H9 (cell line): Measurements from ENCODE around the gene COQ4. TPM values are rescaled to one million over a fixed set of nuclear protein-coding genes. Genes with fewer than 3 reads are reported as not detected.
"Not testable (repeated sequence)": the region's sequence is repeated elsewhere in the genome, so short reads cannot be mapped to it uniquely, and the experiment has no call there.

Experiments
- DNase-seq: peaks from one replicate; pipeline ENCODE4 v3.0.0-alpha.2; 2017
- H2AFZ ChIP-seq: one replicate; pipeline ENCODE4 v1.6.1; 2013; ENCODE audit warnings: mild to moderate bottlenecking, low read length, control low read depth, moderate library complexity
- H2AK5ac ChIP-seq: 2 replicates; pipeline ENCODE4 v1.6.1; 2013; ENCODE audit warnings: low read length, control low read depth, mixed read lengths; ENCODE audit not compliant: insufficient read length
- H2BK120ac ChIP-seq: one replicate; pipeline ENCODE4 v1.6.1; 2013; ENCODE audit warnings: low read depth, mild to moderate bottlenecking, low read length, control low read depth, inconsistent platforms; ENCODE audit not compliant: poor library complexity, severe bottlenecking
- H2BK12ac ChIP-seq: 2 replicates; pipeline ENCODE4 v1.6.1; 2013; ENCODE audit warnings: low read length, control low read depth, mixed read lengths, low read depth; ENCODE audit not compliant: insufficient read length
- H2BK15ac ChIP-seq: 2 replicates; pipeline ENCODE4 v1.6.1; 2013; ENCODE audit warnings: low read depth, low read length, control low read depth
- H2BK20ac ChIP-seq: one replicate; pipeline ENCODE4 v1.6.1; 2013; ENCODE audit warnings: low read depth, mild to moderate bottlenecking, low read length, control low read depth, inconsistent platforms; ENCODE audit not compliant: poor library complexity, severe bottlenecking
- H2BK5ac ChIP-seq: 2 replicates; pipeline ENCODE4 v1.6.1; 2013; ENCODE audit warnings: low read length, control low read depth, mixed read lengths; ENCODE audit not compliant: insufficient read length
- H3K14ac ChIP-seq: 2 replicates; pipeline ENCODE4 v1.6.1; 2013; ENCODE audit warnings: low read length, control low read depth; ENCODE audit not compliant: insufficient read depth
- H3K18ac ChIP-seq: 2 replicates; pipeline ENCODE4 v1.6.1; 2013; ENCODE audit warnings: low read depth, mild to moderate bottlenecking, mixed read lengths, low read length, control low read depth; ENCODE audit not compliant: insufficient read length
- H3K23ac ChIP-seq: 2 replicates; pipeline ENCODE4 v1.6.1; 2013; ENCODE audit warnings: low read length, control low read depth, mixed read lengths, low read depth; ENCODE audit not compliant: insufficient read length
- H3K23me2 ChIP-seq: 2 replicates; pipeline ENCODE4 v1.6.1; 2013; ENCODE audit warnings: low read depth, mild to moderate bottlenecking, mixed read lengths, low read length, control low read depth; ENCODE audit not compliant: insufficient read length, poor library complexity, severe bottlenecking
- H3K27ac ChIP-seq: 2 replicates; pipeline ENCODE4 v1.5.1; 2013; ENCODE audit warnings: low read length, control low read depth, mixed read lengths, low read depth; ENCODE audit not compliant: insufficient read length
- H3K27me3 ChIP-seq: 2 replicates; pipeline ENCODE4 v1.6.1; 2013; ENCODE audit warnings: low read length, control low read depth, inconsistent platforms; ENCODE audit not compliant: insufficient read depth
- H3K4ac ChIP-seq: 2 replicates; pipeline ENCODE4 v1.6.1; 2013; ENCODE audit warnings: low read depth, mild to moderate bottlenecking, control low read depth, inconsistent platforms, low read length, moderate library complexity
- H3K4me1 ChIP-seq: 2 replicates; pipeline ENCODE4 v1.6.1; 2013; ENCODE audit warnings: low read length, control low read depth, inconsistent platforms; ENCODE audit not compliant: insufficient read depth
- H3K4me2 ChIP-seq: 2 replicates; pipeline ENCODE4 v1.6.1; 2013; ENCODE audit warnings: low read length, control low read depth, mixed read lengths; ENCODE audit not compliant: insufficient read length, insufficient read depth
- H3K56ac ChIP-seq: 2 replicates; pipeline ENCODE4 v1.6.1; 2013; ENCODE audit warnings: low read depth, mild to moderate bottlenecking, mixed read lengths, low read length, control low read depth; ENCODE audit not compliant: insufficient read length
- H3K79me1 ChIP-seq: 2 replicates; pipeline ENCODE4 v1.6.1; 2013; ENCODE audit warnings: low read depth, mild to moderate bottlenecking, moderate library complexity, low read length, control low read depth, inconsistent platforms; ENCODE audit not compliant: insufficient read depth, poor library complexity, severe bottlenecking
- H3K79me2 ChIP-seq: 2 replicates; pipeline ENCODE4 v1.6.1; 2013; ENCODE audit warnings: low read length, control low read depth, inconsistent platforms; ENCODE audit not compliant: insufficient read depth
- H3K9ac ChIP-seq: 2 replicates; pipeline ENCODE4 v1.6.1; 2013; ENCODE audit warnings: low read length, control low read depth, mixed read lengths; ENCODE audit not compliant: insufficient read length; ENCODE audit errors: extremely low read depth
- H3K9me3 ChIP-seq: one replicate; pipeline ENCODE4 v1.6.1; 2013; ENCODE audit warnings: low read depth, low read length, inconsistent platforms; ENCODE audit not compliant: control insufficient read depth
- H3T11ph ChIP-seq: one replicate; pipeline ENCODE4 v1.6.1; 2013; ENCODE audit warnings: mild to moderate bottlenecking, low read length, control low read depth, inconsistent platforms
- H4K20me1 ChIP-seq: one replicate; pipeline ENCODE4 v1.6.1; 2013; ENCODE audit not compliant: control insufficient read depth, insufficient read length, insufficient read depth
- H4K5ac ChIP-seq: 2 replicates; pipeline ENCODE4 v1.6.1; 2013; ENCODE audit warnings: low read depth, mild to moderate bottlenecking, mixed read lengths, low read length, control low read depth; ENCODE audit not compliant: insufficient read length
- H4K8ac ChIP-seq: replicated peaks from 2 replicates; pipeline ENCODE4 v1.6.1; 2013; ENCODE audit warnings: low read length, control low read depth, mixed read lengths, low read depth; ENCODE audit not compliant: insufficient read length
- H4K91ac ChIP-seq: 2 replicates; pipeline ENCODE4 v1.6.1; 2013; ENCODE audit warnings: low read depth, mild to moderate bottlenecking, moderate library complexity, mixed read lengths, low read length, control low read depth; ENCODE audit not compliant: insufficient read length
- H3K27ac Mint-ChIP-seq, 3 experiments: 2 replicates in 2 of 3; 3 replicates in 1 of 3; pipeline ENCODE4 v1.8.0; 2020 to 2021; ENCODE audit warnings: mixed read lengths in 3 of 3, mild to moderate bottlenecking in 1 of 3, moderate library complexity in 1 of 3
- H3K27me3 Mint-ChIP-seq: 2 replicates; pipeline ENCODE4 v1.8.0; 2021; ENCODE audit warnings: low read depth, mild to moderate bottlenecking, moderate library complexity, mixed read lengths
- H3K36me3 Mint-ChIP-seq, 3 experiments: 2 replicates in 2 of 3; 3 replicates in 1 of 3; pipeline ENCODE4 v1.8.0; 2020 to 2021; ENCODE audit warnings: low read depth in 3 of 3, mixed read lengths in 3 of 3; ENCODE audit not compliant: insufficient read depth in 1 of 3
- H3K4me1 Mint-ChIP-seq, 2 experiments: 2 replicates each; pipeline ENCODE4 v1.8.0; 2020; ENCODE audit warnings: mixed read lengths in 2 of 2
- H3K4me3 Mint-ChIP-seq, 2 experiments: 2 replicates in 1 of 2; 3 replicates in 1 of 2; pipeline ENCODE4 v1.8.0; 2020 to 2021; ENCODE audit warnings: mild to moderate bottlenecking in 2 of 2, mixed read lengths in 2 of 2, moderate library complexity in 1 of 2
- H3K9me3 Mint-ChIP-seq, 2 experiments: 2 replicates in 1 of 2; 3 replicates in 1 of 2; pipeline ENCODE4 v1.8.0; 2020; ENCODE audit warnings: mild to moderate bottlenecking in 2 of 2, mixed read lengths in 2 of 2, moderate library complexity in 1 of 2
- WGBS: extraction: QIAGEN DNeasy Blood & Tissue Kit; methylation state at CpG from one replicate; pipeline ENCODE4 v1.1.7; 2013; ENCODE audit warnings: missing lambda C conversion rate, low lambda C conversion rate, mixed read lengths; ENCODE audit not compliant: insufficient read length; ENCODE audit errors: extremely low coverage; 5-methylcytosine and 5-hydroxymethylcytosine counted together
- total RNA-seq: library from RNA; stranded (reverse); gene quantifications from 2 replicates; pipeline ENCODE4 v1.2.1, GENCODE V29; 2021

COQ4 gene
- total RNA-seq, 1 experiment from 2014 or later = 38.4 TPM

DNA sequence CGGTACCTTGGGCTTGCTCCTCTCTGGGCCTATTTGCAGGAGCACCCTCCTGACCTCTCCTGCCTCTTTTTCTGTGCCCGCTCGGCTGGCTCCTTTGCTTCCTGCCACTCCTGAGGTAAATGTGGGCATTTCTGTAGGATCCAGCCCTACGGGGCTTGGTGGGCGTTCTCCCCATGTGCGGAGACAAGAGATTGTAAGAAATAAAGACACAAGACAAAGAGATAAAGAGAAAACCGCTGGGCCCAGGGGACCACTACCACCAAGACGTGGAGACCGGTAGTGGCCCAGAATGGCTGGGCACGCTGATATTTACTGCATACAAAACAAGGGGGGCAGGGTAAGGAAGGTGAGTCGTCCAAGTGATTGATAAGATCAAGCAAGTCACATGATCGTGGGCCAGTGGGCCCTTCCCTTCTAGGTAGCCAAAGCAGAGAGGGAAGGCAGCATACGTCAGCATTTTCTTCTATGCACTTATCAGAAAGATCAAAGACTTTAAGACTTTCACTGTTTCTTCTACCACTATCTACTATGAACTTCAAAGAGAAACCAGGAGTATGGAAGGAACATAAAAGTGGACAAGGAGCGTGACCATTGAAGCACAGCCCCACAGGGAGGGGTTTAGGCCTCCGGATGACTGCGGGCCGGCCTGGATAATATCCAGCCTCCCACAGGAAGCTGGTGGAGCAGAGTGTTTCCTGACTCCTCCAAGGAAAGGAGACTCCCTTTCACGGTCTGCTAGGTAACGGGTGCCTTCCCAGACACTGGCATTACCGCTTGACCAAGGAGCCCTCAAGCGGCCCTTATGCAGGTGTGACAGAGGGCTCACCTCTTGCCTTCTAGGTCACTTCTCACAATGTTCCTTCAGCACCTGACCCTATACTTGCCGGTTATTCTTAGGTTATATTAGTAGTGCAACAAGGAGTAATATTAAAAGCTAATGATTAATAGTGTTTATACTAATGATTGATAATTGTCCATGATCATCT, 43.3 kb upstream of the COQ4 start:
- H3K27ac Mint-ChIP-seq, H3K9ac ChIP-seq, H2AK5ac ChIP-seq, H3K27me3 ChIP-seq, H3K23ac ChIP-seq, H2BK20ac ChIP-seq, H3K18ac ChIP-seq, H4K8ac ChIP-seq, H2BK5ac ChIP-seq, DNase-seq, H3K9me3 Mint-ChIP-seq, H4K20me1 ChIP-seq, H3K9me3 ChIP-seq, H4K5ac ChIP-seq, H3K4me2 ChIP-seq, H3K4ac ChIP-seq, H3K79me1 ChIP-seq, H2BK12ac ChIP-seq, H3T11ph ChIP-seq, H3K4me1 ChIP-seq, H3K56ac ChIP-seq, H4K91ac ChIP-seq, H2AFZ ChIP-seq, H3K14ac ChIP-seq, H2BK15ac ChIP-seq, H3K27me3 Mint-ChIP-seq, H2BK120ac ChIP-seq, H3K27ac ChIP-seq, H3K79me2 ChIP-seq, H3K4me3 Mint-ChIP-seq, H3K36me3 Mint-ChIP-seq: not testable (repeated sequence)
- H3K23me2 ChIP-seq = peaks cover 13% of the 10 kb centered on the region
- no CpG with 5 or more reads among the region's 22 CpGs for WGBS
- H3K4me1 Mint-ChIP-seq = peaks cover 10 to 16% of the 10 kb centered on the region in 2 experiments
